C4-2B (cell line): ENCODE measurements around the gene LPCAT2.

Experiments used
- ZFX ChIP-seq: fragments of 450-650 bp; IDR thresholded peaks from 2 replicates; pipeline ENCODE4 v1.6.1; 2017
- TF ChIP-seq, protein P1 (sequence below): fragments of 450-650 bp; conservative IDR thresholded peaks from 2 replicates; pipeline ENCODE4 v1.5.1; 2017; ENCODE audit warnings: mild to moderate bottlenecking

DNA sequence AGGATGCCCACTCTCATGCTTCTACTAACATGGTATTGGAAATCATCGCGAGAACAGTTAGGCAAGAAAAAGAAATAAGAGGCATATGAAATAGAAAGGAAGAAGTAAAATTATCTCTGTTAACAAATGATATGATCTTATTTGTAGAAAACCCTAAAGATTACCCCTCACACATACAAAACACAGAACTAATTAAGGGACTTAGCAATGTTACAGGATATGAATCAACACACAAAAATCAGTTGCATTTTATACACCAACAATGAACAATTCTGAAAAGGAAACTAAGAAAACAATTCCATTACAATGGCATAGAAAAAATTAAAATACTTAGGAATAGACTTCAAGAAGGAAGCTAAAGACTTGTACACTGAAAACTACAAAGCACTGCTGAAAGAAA, 54.9 kb downstream of the LPCAT2 start:
- TF ChIP-seq, protein P1, sequence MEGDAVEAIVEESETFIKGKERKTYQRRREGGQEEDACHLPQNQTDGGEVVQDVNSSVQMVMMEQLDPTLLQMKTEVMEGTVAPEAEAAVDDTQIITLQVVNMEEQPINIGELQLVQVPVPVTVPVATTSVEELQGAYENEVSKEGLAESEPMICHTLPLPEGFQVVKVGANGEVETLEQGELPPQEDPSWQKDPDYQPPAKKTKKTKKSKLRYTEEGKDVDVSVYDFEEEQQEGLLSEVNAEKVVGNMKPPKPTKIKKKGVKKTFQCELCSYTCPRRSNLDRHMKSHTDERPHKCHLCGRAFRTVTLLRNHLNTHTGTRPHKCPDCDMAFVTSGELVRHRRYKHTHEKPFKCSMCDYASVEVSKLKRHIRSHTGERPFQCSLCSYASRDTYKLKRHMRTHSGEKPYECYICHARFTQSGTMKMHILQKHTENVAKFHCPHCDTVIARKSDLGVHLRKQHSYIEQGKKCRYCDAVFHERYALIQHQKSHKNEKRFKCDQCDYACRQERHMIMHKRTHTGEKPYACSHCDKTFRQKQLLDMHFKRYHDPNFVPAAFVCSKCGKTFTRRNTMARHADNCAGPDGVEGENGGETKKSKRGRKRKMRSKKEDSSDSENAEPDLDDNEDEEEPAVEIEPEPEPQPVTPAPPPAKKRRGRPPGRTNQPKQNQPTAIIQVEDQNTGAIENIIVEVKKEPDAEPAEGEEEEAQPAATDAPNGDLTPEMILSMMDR = no peak
- no peak for TF ChIP-seq ZFX
